Measurements from ENCODE around the gene PRKCH.

Gene PRKCH

GRCh38 chr14:61382842-61383241 lies 61.5 kb downstream of the PRKCH start:
- Mint-ChIP-seq H3K4me3 (no peak overlapping the region), H3K27ac (peak overlapping the region; percentile 53), H3K36me3 (peaks cover 23% of the 10 kb centered on the region), H3K27me3 (no peaks in the 10 kb centered on the region), H3K9me3 (no peaks in the 10 kb centered on the region), H3K4me1 (peaks cover 50% of the 10 kb centered on the region)

GRCh38 chr14:61385002-61385685 lies 63.8 kb downstream of the PRKCH start:
- Mint-ChIP-seq H3K4me1 (peaks cover 38% of the 10 kb centered on the region), H3K27ac (no peak overlapping the region), H3K4me3 (no peak overlapping the region), H3K36me3 (peaks cover 6% of the 10 kb centered on the region), H3K9me3 (no peaks in the 10 kb centered on the region), H3K27me3 (no peaks in the 10 kb centered on the region)

- Mint-ChIP-seq H3K4me3 (no peak overlapping the region), H3K4me1 (peaks cover 38% of the 10 kb centered on the region), H3K36me3 (peaks cover 1% of the 10 kb centered on the region), H3K27me3 (no peaks in the 10 kb centered on the region), H3K9me3 (no peaks in the 10 kb centered on the region), H3K27ac (no peak overlapping the region)
Measured at GRCh38 chr14:61386173-61386772, 64.9 kb downstream of the PRKCH start.

- Mint-ChIP-seq H3K4me3 (no peak overlapping the region), H3K27ac (no peak overlapping the region), H3K9me3 (no peaks in the 10 kb centered on the region), H3K36me3 (peaks cover 1% of the 10 kb centered on the region), H3K4me1 (peaks cover 38% of the 10 kb centered on the region), H3K27me3 (no peaks in the 10 kb centered on the region)
Measured at GRCh38 chr14:61387076-61387475, 65.7 kb downstream of the PRKCH start.

- H3K27me3 Mint-ChIP-seq = no peaks in the 10 kb centered on the region
- H3K9me3 Mint-ChIP-seq = no peaks in the 10 kb centered on the region
- H3K4me1 Mint-ChIP-seq = peaks cover 43% of the 10 kb centered on the region
- no peak overlapping the region for H3K4me3 Mint-ChIP-seq
- H3K27ac Mint-ChIP-seq = no peak overlapping the region
- peaks cover 10% of the 10 kb centered on the region for H3K36me3 Mint-ChIP-seq
Measured at GRCh38 chr14:61388173-61388975, 67.0 kb downstream of the PRKCH start.

- H3K27ac Mint-ChIP-seq = no peak overlapping the region
- H3K36me3 Mint-ChIP-seq = peaks cover 13% of the 10 kb centered on the region
- no peaks in the 10 kb centered on the region for H3K9me3 Mint-ChIP-seq
- H3K4me3 Mint-ChIP-seq = peak overlapping the region; percentile 42
- H3K27me3 Mint-ChIP-seq = no peaks in the 10 kb centered on the region
- H3K4me1 Mint-ChIP-seq = peaks cover 50% of the 10 kb centered on the region
Measured at GRCh38 chr14:61388976-61389576, 67.7 kb downstream of the PRKCH start.

GRCh38 chr14:61391119-61391518 lies 69.7 kb downstream of the PRKCH start:
- no peaks in the 10 kb centered on the region for H3K9me3 Mint-ChIP-seq
- H3K4me3 Mint-ChIP-seq = peak overlapping the region; percentile 71
- H3K4me1 Mint-ChIP-seq = peaks cover 69% of the 10 kb centered on the region
- no peaks in the 10 kb centered on the region for H3K27me3 Mint-ChIP-seq
- peaks cover 22% of the 10 kb centered on the region for H3K36me3 Mint-ChIP-seq
- H3K27ac Mint-ChIP-seq = peak overlapping the region; percentile 91

GRCh38 chr14:61392297-61392696 lies 70.9 kb downstream of the PRKCH start:
- Mint-ChIP-seq H3K36me3 (peaks cover 26% of the 10 kb centered on the region), H3K4me1 (peaks cover 81% of the 10 kb centered on the region), H3K27me3 (no peaks in the 10 kb centered on the region), H3K4me3 (peak overlapping the region; percentile 57), H3K9me3 (no peaks in the 10 kb centered on the region), H3K27ac (peak overlapping the region; percentile 88)

- Mint-ChIP-seq H3K4me3 (peak overlapping the region; percentile 57), H3K36me3 (peaks cover 35% of the 10 kb centered on the region), H3K9me3 (no peaks in the 10 kb centered on the region), H3K27ac (peak overlapping the region; percentile 90), H3K27me3 (no peaks in the 10 kb centered on the region), H3K4me1 (peaks cover 99% of the 10 kb centered on the region)
Measured at GRCh38 chr14:61394542-61394941, 73.2 kb downstream of the PRKCH start.

GRCh38 chr14:61395115-61395725 lies 73.8 kb downstream of the PRKCH start:
- Mint-ChIP-seq H3K27me3 (no peaks in the 10 kb centered on the region), H3K4me1 (peaks cover 99% of the 10 kb centered on the region), H3K36me3 (peaks cover 35% of the 10 kb centered on the region), H3K27ac (peak overlapping the region; percentile 90), H3K9me3 (no peaks in the 10 kb centered on the region), H3K4me3 (no peak overlapping the region)

GRCh38 chr14:61396279-61396678 lies 74.9 kb downstream of the PRKCH start:
- peaks cover 33% of the 10 kb centered on the region for H3K36me3 Mint-ChIP-seq
- H3K27me3 Mint-ChIP-seq = no peaks in the 10 kb centered on the region
- H3K4me1 Mint-ChIP-seq = peaks cover 99% of the 10 kb centered on the region
- peak overlapping the region; percentile 83 for H3K27ac Mint-ChIP-seq
- peak overlapping the region; percentile 62 for H3K4me3 Mint-ChIP-seq
- H3K9me3 Mint-ChIP-seq = no peaks in the 10 kb centered on the region

- H3K4me1 Mint-ChIP-seq = peaks cover 99% of the 10 kb centered on the region
Measured at GRCh38 chr14:61396694-61397093, 75.3 kb downstream of the PRKCH start.

GRCh38 chr14:61397615-61398014 lies 76.2 kb downstream of the PRKCH start:
- Mint-ChIP-seq H3K4me3 (peak overlapping the region; percentile 62), H3K27ac (peak overlapping the region; percentile 83), H3K9me3 (no peaks in the 10 kb centered on the region), H3K4me1 (peaks cover 98% of the 10 kb centered on the region), H3K27me3 (no peaks in the 10 kb centered on the region), H3K36me3 (peaks cover 30% of the 10 kb centered on the region)

More at GRCh38 chr14:61396694-61397093, 75.3 kb downstream of the PRKCH start:
- Mint-ChIP-seq H3K27ac (peak overlapping the region; percentile 83), H3K4me3 (peak overlapping the region; percentile 62), H3K36me3 (peaks cover 33% of the 10 kb centered on the region), H3K27me3 (no peaks in the 10 kb centered on the region), H3K9me3 (no peaks in the 10 kb centered on the region)

GRCh38 chr14:61398221-61398620 lies 76.8 kb downstream of the PRKCH start:
- Mint-ChIP-seq H3K4me3 (peak overlapping the region; percentile 62), H3K9me3 (no peaks in the 10 kb centered on the region), H3K27ac (peak overlapping the region; percentile 83), H3K4me1 (peaks cover 95% of the 10 kb centered on the region), H3K36me3 (peaks cover 24% of the 10 kb centered on the region), H3K27me3 (no peaks in the 10 kb centered on the region)

GRCh38 chr14:61399365-61399764 lies 78.0 kb downstream of the PRKCH start:
- Mint-ChIP-seq H3K27ac (peak overlapping the region; percentile 87), H3K4me3 (peak overlapping the region; percentile 11), H3K9me3 (no peaks in the 10 kb centered on the region)

More at GRCh38 chr14:61399365-61399764, 78.0 kb downstream of the PRKCH start:
- Mint-ChIP-seq H3K4me1 (peaks cover 94% of the 10 kb centered on the region), H3K36me3 (peaks cover 19% of the 10 kb centered on the region), H3K27me3 (no peaks in the 10 kb centered on the region)

Measured in activated naive CD4-positive, alpha-beta T cell treated with anti-CD3 and anti-CD28 coated beads, Interleukin-2, amount 50 U/mL, for 24 hours (primary cell).